Measurements from ENCODE around the gene TRIM52. TPM values are rescaled to one million over a fixed set of nuclear protein-coding genes. Genes with fewer than 3 reads are reported as not detected.

The TRIM52 gene
- total and polyA plus RNA-seq, 10 of the 15 experiments (the other 5 are each of a cell fraction or from before 2014, with no cell fraction given), result 1.4 to 24.3 (median 8.1) TPM

- TF ChIP-seq EZH2 (IDR thresholded peaks at IDR 0.05; ENCODE audit: borderline replicate concordance, control insufficient read depth, low read depth, low read length), result no peak
- peak; percentile 46; the same call in 1 of the 2 replicates for TF ChIP-seq TBL1XR1 (IDR thresholded peaks at IDR 0.05; ENCODE audit: low read depth, low read length)
- TF ChIP-seq BHLHE40 (IDR thresholded peaks at IDR 0.05; ENCODE audit: borderline replicate concordance in 1 of 2, low read depth in 2 of 2, low read length in 1 of 2), result peak; percentile 77 to 87
- peak; percentile 78 for TF ChIP-seq NBN (IDR thresholded peaks at IDR 0.05)
- no peak for TF ChIP-seq IKZF2 (IDR thresholded peaks at IDR 0.05)
- peak; percentile 68; the same call in 1 of the 2 replicates for TF ChIP-seq TARDBP (IDR thresholded peaks at IDR 0.05; ENCODE audit: borderline replicate concordance)
- TF ChIP-seq CREM (IDR thresholded peaks at IDR 0.05; ENCODE audit: low read depth), result peak; percentile 74
- peak; percentile 36; the same call in 1 of the 2 replicates for TF ChIP-seq BACH1 (IDR thresholded peaks at IDR 0.05; ENCODE audit: borderline replicate concordance)
- TF ChIP-seq BCL3 (IDR thresholded peaks at IDR 0.05; ENCODE audit: borderline replicate concordance, insufficient read depth, low read depth, low read length, poor library complexity, severe bottlenecking), result no peak
- TF ChIP-seq, protein P1, sequence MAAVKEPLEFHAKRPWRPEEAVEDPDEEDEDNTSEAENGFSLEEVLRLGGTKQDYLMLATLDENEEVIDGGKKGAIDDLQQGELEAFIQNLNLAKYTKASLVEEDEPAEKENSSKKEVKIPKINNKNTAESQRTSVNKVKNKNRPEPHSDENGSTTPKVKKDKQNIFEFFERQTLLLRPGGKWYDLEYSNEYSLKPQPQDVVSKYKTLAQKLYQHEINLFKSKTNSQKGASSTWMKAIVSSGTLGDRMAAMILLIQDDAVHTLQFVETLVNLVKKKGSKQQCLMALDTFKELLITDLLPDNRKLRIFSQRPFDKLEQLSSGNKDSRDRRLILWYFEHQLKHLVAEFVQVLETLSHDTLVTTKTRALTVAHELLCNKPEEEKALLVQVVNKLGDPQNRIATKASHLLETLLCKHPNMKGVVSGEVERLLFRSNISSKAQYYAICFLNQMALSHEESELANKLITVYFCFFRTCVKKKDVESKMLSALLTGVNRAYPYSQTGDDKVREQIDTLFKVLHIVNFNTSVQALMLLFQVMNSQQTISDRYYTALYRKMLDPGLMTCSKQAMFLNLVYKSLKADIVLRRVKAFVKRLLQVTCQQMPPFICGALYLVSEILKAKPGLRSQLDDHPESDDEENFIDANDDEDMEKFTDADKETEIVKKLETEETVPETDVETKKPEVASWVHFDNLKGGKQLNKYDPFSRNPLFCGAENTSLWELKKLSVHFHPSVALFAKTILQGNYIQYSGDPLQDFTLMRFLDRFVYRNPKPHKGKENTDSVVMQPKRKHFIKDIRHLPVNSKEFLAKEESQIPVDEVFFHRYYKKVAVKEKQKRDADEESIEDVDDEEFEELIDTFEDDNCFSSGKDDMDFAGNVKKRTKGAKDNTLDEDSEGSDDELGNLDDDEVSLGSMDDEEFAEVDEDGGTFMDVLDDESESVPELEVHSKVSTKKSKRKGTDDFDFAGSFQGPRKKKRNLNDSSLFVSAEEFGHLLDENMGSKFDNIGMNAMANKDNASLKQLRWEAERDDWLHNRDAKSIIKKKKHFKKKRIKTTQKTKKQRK (IDR thresholded peaks at IDR 0.05; ENCODE audit: low read depth, low read length), result no peak
- no peak for TF ChIP-seq CUX1 (IDR thresholded peaks at IDR 0.05; ENCODE audit: insufficient replicate concordance, low read depth, low read length)
- TF ChIP-seq GABPA (IDR thresholded peaks at IDR 0.05; ENCODE audit: low read depth), result peak; percentile 97
- TF ChIP-seq TCF7 (IDR thresholded peaks at IDR 0.05; ENCODE audit: borderline replicate concordance), result no peak
- TF ChIP-seq ZNF622 (IDR thresholded peaks at IDR 0.05), result no peak
- TF ChIP-seq STAT1 (conservative IDR thresholded peaks at IDR 0.05), result no peak
- TF ChIP-seq MTA3 (IDR thresholded peaks at IDR 0.05; ENCODE audit: borderline replicate concordance, low read length), result no peak
- peak; percentile 89 for TF ChIP-seq NR2C1 (IDR thresholded peaks at IDR 0.05)
These were observed 17.2 kb downstream of the TRIM52 start, which contains the start of gene RACK1 (continued) for GRCh38 chr5:181243564-181244343.

Measured in GM12878 (cell line).